Panc1 (cell line): ENCODE data around the gene UROD. TPM values are rescaled to one million over a fixed set of nuclear protein-coding genes. Genes with fewer than 3 reads are reported as not detected.

ENCODE experiments used
- ATAC-seq: fragments of 200-7000 bp; cut with Tn5 transposase; 2 replicates; pipeline ENCODE4 v1.9.1; 2020; ENCODE audit warnings: mild to moderate bottlenecking, moderate library complexity
- BruUV-seq: library from RNA; stranded (reverse); fragments of 400-500 nt; replicated peaks from 2 replicates; lab custom pipeline; 2021; lab: Mats Ljungman, UMichigan
- CTCF ChIA-PET: fragments of 300-600 bp; sonication (Branson Sonifier 250); formaldehyde crosslinking; loops from one replicate; lab custom pipeline; 2022; ENCODE audit warnings: antibody characterized with exemption; lab: Charles Lee
- POLR2A ChIA-PET: fragments of 300-600 bp; sonication (Branson Sonifier 250); formaldehyde crosslinking; loops from one replicate; lab custom pipeline; 2022; ENCODE audit warnings: antibody characterized with exemption; lab: Charles Lee
- DNase-seq: peaks from one replicate; pipeline ENCODE4 v3.0.0-alpha.2; 2010; ENCODE audit warnings: low read depth, low spot score
- H3K27ac ChIP-seq: 2 replicates; pipeline ENCODE4 v1.5.1; 2011; ENCODE audit warnings: mild to moderate bottlenecking, low read length, inconsistent platforms
- H3K27me3 ChIP-seq: fragments of 200-500 bp; sonication (Bioruptor generic); 2 replicates; pipeline ENCODE4 v1.6.0; 2014; ENCODE audit warnings: low read length, inconsistent platforms; ENCODE audit not compliant: control insufficient read depth, insufficient read depth
- H3K36me3 ChIP-seq: fragments of 200-500 bp; sonication (Bioruptor generic); 2 replicates; pipeline ENCODE4 v1.5.1; 2014; ENCODE audit warnings: inconsistent platforms, mild to moderate bottlenecking, low read length, moderate library complexity; ENCODE audit not compliant: control insufficient read depth, insufficient read depth
- H3K4me1 ChIP-seq: 2 replicates; pipeline ENCODE4 v1.5.1; 2011; ENCODE audit warnings: inconsistent platforms, mild to moderate bottlenecking, low read length, moderate library complexity; ENCODE audit not compliant: control insufficient read depth, insufficient read depth
- H3K4me3 ChIP-seq, 2 experiments: 2 replicates each; pipeline ENCODE4 v1.5.1; 2011 to 2012; ENCODE audit warnings: low read depth in 2 of 2, low read length in 2 of 2, mild to moderate bottlenecking in 2 of 2, inconsistent platforms in 1 of 2, moderate library complexity in 1 of 2
- H3K9me3 ChIP-seq: fragments of 200-500 bp; sonication (Bioruptor generic); 2 replicates; pipeline ENCODE4 v1.5.1; 2014; ENCODE audit warnings: low read depth, mild to moderate bottlenecking, inconsistent platforms, low read length, moderate library complexity; ENCODE audit not compliant: control insufficient read depth, insufficient read depth
- CTCF ChIP-seq: fragments of 450-650 bp; IDR thresholded peaks from 2 replicates; pipeline ENCODE4 v1.5.1; 2017; ENCODE audit warnings: mild to moderate bottlenecking
- POLR2AphosphoS5 ChIP-seq: IDR thresholded peaks from 2 replicates; pipeline ENCODE4 v1.6.1; 2012; ENCODE audit warnings: mild to moderate bottlenecking, low read depth, low read length, moderate library complexity
- SIN3A ChIP-seq: IDR thresholded peaks from 2 replicates; pipeline ENCODE4 v1.6.1; 2012; ENCODE audit warnings: low read depth, mild to moderate bottlenecking, low read length, moderate library complexity, borderline replicate concordance; ENCODE audit not compliant: insufficient read depth
- TCF7L2 ChIP-seq: IDR thresholded peaks from 2 replicates; pipeline ENCODE4 v1.6.1; 2011; ENCODE audit warnings: mild to moderate bottlenecking, low read depth, low read length, inconsistent platforms
- in situ Hi-C: cut with HindIII; loops from 2 replicates; pipeline ENCODE4 v1.10.0; 2016; ENCODE audit warnings: low sequenced_read_pairs, low pct_unique_long_range_greater_than_20kb
- intact Hi-C: fragments of 100-400 bp; cut with micrococcal nuclease; formaldehyde crosslinking; loops from one replicate; pipeline ENCODE4 v1.10.0; 2022; ENCODE audit not compliant: unreplicated experiment
- total RNA-seq: library from RNA; stranded (reverse); gene quantifications from one replicate; pipeline ENCODE4 v1.2.1, GENCODE V29; 2021; ENCODE audit not compliant: unreplicated experiment
- TF ChIP-seq, protein P1 (sequence below), 2 experiments: IDR thresholded peaks; 2 replicates each; pipeline ENCODE4 v1.6.1; 2011 to 2012; ENCODE audit warnings: low read depth in 2 of 2, control low read depth in 1 of 2, low read length in 1 of 2, mild to moderate bottlenecking in 1 of 2, moderate library complexity in 1 of 2; ENCODE audit not compliant: insufficient read depth in 1 of 2

Gene UROD
- total RNA-seq, 1 experiment from 2014 or later = 76.8 TPM

DNA sequence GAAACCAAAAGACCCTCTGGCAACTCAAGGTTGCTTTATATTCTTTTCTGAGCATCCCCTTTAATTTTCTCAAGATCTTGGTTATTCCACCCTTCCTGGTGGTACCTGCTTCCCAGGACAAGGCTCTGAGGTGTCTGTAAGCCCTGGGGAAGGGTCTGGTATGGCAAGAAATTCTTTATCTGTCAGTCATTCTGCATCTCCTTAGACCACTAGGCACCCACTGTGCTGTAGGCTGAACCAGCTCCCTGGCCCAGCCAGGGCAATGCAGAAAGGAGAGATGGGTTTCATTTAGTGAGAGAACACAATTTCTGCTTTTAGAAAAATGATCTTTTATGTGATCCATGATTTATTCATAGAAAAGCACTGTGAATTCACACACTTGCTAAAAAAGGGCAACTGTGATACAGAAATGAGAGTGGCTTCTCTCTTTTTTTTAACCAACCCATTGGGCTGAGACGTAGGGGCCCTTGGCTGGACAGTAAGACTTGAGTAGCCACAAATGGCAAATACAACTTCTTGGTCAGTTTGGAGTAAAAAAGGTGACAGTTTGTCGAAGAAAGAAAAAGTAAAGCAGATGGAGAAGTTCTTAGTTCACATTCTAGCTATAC, 4.1 kb downstream of the UROD start:
- in situ Hi-C loops = no loop called here

DNA sequence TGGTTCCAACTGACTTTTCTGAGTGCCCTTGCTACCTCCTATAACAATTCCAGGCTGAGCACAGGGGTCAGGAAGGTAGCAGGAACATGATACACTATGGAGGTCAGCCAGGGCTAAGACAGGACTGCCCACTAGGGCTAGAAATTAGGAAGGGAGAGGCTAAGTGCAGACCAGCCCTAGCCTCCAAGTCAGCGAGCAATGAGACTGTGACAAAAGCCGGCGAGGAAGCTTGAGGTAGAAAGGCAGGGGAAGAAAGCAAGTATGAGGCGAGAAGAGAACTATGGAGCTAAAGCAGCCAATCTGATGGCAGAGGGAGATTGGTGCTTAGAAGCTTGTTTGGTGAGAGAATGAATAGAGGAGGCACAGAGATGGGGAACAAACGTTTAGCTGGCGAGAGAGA, 4.7 kb downstream of the UROD start:
- peaks cover 8% of the 10 kb centered on the region for H3K4me1 ChIP-seq
- in situ Hi-C loops = no loop called here

More for the DNA sequence above, 4.1 kb downstream of the UROD start:
- DNase-seq = no peak
- H3K4me3 ChIP-seq = no peak overlapping the region
- TF ChIP-seq CTCF (no peak), POLR2AphosphoS5 (no peak), SIN3A (no peak), TCF7L2 (no peak)
- TF ChIP-seq, protein P1, sequence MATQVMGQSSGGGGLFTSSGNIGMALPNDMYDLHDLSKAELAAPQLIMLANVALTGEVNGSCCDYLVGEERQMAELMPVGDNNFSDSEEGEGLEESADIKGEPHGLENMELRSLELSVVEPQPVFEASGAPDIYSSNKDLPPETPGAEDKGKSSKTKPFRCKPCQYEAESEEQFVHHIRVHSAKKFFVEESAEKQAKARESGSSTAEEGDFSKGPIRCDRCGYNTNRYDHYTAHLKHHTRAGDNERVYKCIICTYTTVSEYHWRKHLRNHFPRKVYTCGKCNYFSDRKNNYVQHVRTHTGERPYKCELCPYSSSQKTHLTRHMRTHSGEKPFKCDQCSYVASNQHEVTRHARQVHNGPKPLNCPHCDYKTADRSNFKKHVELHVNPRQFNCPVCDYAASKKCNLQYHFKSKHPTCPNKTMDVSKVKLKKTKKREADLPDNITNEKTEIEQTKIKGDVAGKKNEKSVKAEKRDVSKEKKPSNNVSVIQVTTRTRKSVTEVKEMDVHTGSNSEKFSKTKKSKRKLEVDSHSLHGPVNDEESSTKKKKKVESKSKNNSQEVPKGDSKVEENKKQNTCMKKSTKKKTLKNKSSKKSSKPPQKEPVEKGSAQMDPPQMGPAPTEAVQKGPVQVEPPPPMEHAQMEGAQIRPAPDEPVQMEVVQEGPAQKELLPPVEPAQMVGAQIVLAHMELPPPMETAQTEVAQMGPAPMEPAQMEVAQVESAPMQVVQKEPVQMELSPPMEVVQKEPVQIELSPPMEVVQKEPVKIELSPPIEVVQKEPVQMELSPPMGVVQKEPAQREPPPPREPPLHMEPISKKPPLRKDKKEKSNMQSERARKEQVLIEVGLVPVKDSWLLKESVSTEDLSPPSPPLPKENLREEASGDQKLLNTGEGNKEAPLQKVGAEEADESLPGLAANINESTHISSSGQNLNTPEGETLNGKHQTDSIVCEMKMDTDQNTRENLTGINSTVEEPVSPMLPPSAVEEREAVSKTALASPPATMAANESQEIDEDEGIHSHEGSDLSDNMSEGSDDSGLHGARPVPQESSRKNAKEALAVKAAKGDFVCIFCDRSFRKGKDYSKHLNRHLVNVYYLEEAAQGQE (IDR thresholded peaks at IDR 0.05; ENCODE audit: insufficient read depth in 1 of 2, low read depth in 2 of 2, low read length in 1 of 2) = no peak
- BruUV-seq = no TSS peak
- ChIA-PET POLR2A (interaction anchor here (0.6 kb wide), 1 partner anchor 218 kb away, joined by 3 read pairs; no protein-coding TSS in a partner anchor), CTCF (no interaction called here)
- no peak for ATAC-seq
- peaks cover 13% of the 10 kb centered on the region for H3K4me1 ChIP-seq
- intact Hi-C loops = loop anchor here (10.0 kb wide), 1 partner anchor 189 kb away; the partner anchor contains the start of gene ZSWIM5
- H3K27ac ChIP-seq = no peak overlapping the region
- H3K27me3 ChIP-seq = no peaks in the 10 kb centered on the region
- no peaks in the 10 kb centered on the region for H3K36me3 ChIP-seq
- H3K9me3 ChIP-seq = no peaks in the 10 kb centered on the region

More for the DNA sequence above, 4.7 kb downstream of the UROD start:
- Histone ChIP-seq H3K36me3 (no peaks in the 10 kb centered on the region), H3K27me3 (no peaks in the 10 kb centered on the region), H3K4me3 (no peak overlapping the region), H3K27ac (no peak overlapping the region), H3K9me3 (no peaks in the 10 kb centered on the region)
- TF ChIP-seq CTCF = no peak
- TF ChIP-seq SIN3A = no peak
- no peak for TF ChIP-seq POLR2AphosphoS5
- TF ChIP-seq, protein P1 (IDR thresholded peaks at IDR 0.05; ENCODE audit: insufficient read depth in 1 of 2, low read depth in 2 of 2, low read length in 1 of 2) = no peak
- TF ChIP-seq TCF7L2 = no peak
- CTCF ChIA-PET = no interaction called here
- POLR2A ChIA-PET = interaction anchor here (0.6 kb wide), 1 partner anchor 218 kb away, joined by 3 read pairs; no protein-coding TSS in a partner anchor
- DNase-seq (no peak), ATAC-seq (no peak)
- BruUV-seq = no TSS peak
- intact Hi-C loops = loop anchor here (10.0 kb wide), 1 partner anchor 188 kb away; the partner anchor contains the start of gene ZSWIM5
